ENCODE data around the gene SLC35B3.

DNA sequence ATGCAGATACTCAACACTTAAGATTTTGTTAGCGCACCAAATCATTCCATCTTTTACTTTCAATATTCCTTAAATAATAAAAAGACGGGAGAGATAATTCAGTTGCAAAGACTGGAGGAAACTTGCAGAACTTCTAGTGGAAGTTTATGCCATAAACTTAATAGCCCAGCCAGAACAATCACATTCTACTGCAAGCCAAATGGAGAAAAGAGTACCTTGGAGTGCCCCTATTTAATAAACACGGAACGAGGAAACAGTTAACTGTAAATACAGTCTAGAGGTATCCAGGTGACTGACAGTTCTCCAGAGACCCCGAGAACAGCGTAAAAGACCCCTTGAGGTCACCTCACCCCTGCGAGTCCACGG, 635 bp downstream of the SLC35B3 start:
- TF ChIP-seq, protein P1, sequence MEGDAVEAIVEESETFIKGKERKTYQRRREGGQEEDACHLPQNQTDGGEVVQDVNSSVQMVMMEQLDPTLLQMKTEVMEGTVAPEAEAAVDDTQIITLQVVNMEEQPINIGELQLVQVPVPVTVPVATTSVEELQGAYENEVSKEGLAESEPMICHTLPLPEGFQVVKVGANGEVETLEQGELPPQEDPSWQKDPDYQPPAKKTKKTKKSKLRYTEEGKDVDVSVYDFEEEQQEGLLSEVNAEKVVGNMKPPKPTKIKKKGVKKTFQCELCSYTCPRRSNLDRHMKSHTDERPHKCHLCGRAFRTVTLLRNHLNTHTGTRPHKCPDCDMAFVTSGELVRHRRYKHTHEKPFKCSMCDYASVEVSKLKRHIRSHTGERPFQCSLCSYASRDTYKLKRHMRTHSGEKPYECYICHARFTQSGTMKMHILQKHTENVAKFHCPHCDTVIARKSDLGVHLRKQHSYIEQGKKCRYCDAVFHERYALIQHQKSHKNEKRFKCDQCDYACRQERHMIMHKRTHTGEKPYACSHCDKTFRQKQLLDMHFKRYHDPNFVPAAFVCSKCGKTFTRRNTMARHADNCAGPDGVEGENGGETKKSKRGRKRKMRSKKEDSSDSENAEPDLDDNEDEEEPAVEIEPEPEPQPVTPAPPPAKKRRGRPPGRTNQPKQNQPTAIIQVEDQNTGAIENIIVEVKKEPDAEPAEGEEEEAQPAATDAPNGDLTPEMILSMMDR (IDR thresholded peaks at IDR 0.05), result no peak
- no peak for TF ChIP-seq EP300 (IDR thresholded peaks at IDR 0.05)

All from suprapubic skin (tissue), 3 donors.